ENCODE results near the gene OGDH.

The OGDH gene

GRCh38 chr7:44618753-44619152 is 12.3 kb downstream of the OGDH start:
- DNase-seq, result no peak

- no peak for DNase-seq
Measured at GRCh38 chr7:44621034-44621749, 14.8 kb downstream of the OGDH start.

GRCh38 chr7:44621750-44622103 is 15.3 kb downstream of the OGDH start:
- no peak for DNase-seq

- no peak for DNase-seq
Measured at GRCh38 chr7:44622342-44623151, 16.1 kb downstream of the OGDH start.

GRCh38 chr7:44624318-44624717 is 17.9 kb downstream of the OGDH start:
- DNase-seq, result no peak

GRCh38 chr7:44625526-44626471 is 19.4 kb downstream of the OGDH start:
- DNase-seq, result no peak

- no peak for DNase-seq
Measured at GRCh38 chr7:44626620-44627019, 20.2 kb downstream of the OGDH start.

GRCh38 chr7:44629829-44630522 is 23.5 kb downstream of the OGDH start:
- no peak for DNase-seq

GRCh38 chr7:44630792-44631457 is 24.5 kb downstream of the OGDH start:
- no peak for DNase-seq

GRCh38 chr7:44631458-44632115 is 25.2 kb downstream of the OGDH start:
- DNase-seq, result no peak

- no peak for DNase-seq
Measured at GRCh38 chr7:44632196-44632595, 25.8 kb downstream of the OGDH start.

- no peak for DNase-seq
Measured at GRCh38 chr7:44633254-44634186, 27.1 kb downstream of the OGDH start.

GRCh38 chr7:44634187-44634838 is 27.9 kb downstream of the OGDH start:
- no peak for DNase-seq

- no peak for DNase-seq
Measured at GRCh38 chr7:44634839-44635591, 28.6 kb downstream of the OGDH start.

- DNase-seq, result no peak
Measured at GRCh38 chr7:44636041-44636584, 29.7 kb downstream of the OGDH start.

GRCh38 chr7:44636926-44637325 is 30.5 kb downstream of the OGDH start:
- no peak for DNase-seq

- no peak for DNase-seq
Measured at GRCh38 chr7:44637788-44638594, 31.6 kb downstream of the OGDH start.
